Measurements from ENCODE around the gene KLHL29. TPM values are rescaled to one million over a fixed set of nuclear protein-coding genes. Genes with fewer than 3 reads are reported as not detected.

KLHL29 gene
- total and polyA plus RNA-seq, 2 experiments from 2014 or later, result 1.5 to 6.5 TPM

DNA sequence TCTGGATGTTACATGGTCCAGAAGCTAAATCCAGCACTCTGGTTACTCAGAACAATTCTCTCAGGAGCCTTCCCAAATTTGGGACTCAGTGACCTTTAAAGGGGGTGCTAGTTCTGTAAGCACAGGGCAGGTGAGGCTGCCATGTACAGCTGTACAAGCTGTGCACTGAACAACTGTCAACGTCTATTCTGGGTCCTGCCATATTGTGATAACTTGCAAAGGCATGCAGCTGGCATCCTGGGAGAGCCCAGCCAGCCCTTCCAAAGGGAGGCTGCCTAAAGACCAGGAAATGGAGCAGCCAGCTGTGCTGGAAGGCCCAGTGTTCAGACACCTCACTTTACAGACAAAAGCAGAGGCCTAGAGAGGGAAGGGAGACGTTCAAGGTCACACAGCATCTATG, 204.8 kb downstream of the KLHL29 start:
- Mint-ChIP-seq H3K36me3 (ENCODE audit: low read depth) (no peaks in the 10 kb centered on the region), H3K27me3 (ENCODE audit: insufficient read depth, low read depth, poor library complexity) (no peaks in the 10 kb centered on the region), H3K27ac (no peak overlapping the region), H3K4me1 (peaks cover 13% of the 10 kb centered on the region), H3K4me3 (no peak overlapping the region), H3K9me3 (no peaks in the 10 kb centered on the region)
- Histone ChIP-seq H3K27me3 (ENCODE audit: insufficient read depth) (no peaks in the 10 kb centered on the region), H3K4me1 (ENCODE audit: insufficient read depth) (no peaks in the 10 kb centered on the region), H3K36me3 (ENCODE audit: insufficient read depth) (no peaks in the 10 kb centered on the region), H3K4me2 (no peak overlapping the region), H3F3A (replicated peaks; ENCODE audit: low read depth) (no peaks in the 10 kb centered on the region), H3K79me2 (replicated peaks; ENCODE audit: insufficient read depth) (no peaks in the 10 kb centered on the region), H3K27ac (ENCODE audit: low read depth) (no peak overlapping the region), H3K4me3 (no peak overlapping the region), H2AFZ (no peak overlapping the region), H3K9me2 (ENCODE audit: insufficient read depth) (no peaks in the 10 kb centered on the region), H4K20me1 (replicated peaks; ENCODE audit: insufficient read depth) (no peaks in the 10 kb centered on the region)
- DNase-seq (ENCODE audit: low spot score) (no peak), ATAC-seq (no peak)
- TF ChIP-seq EZH2phosphoT487 (IDR thresholded peaks at IDR 0.05; ENCODE audit: unreplicated experiment), result no peak
- TF ChIP-seq EZH2 (IDR thresholded peaks at IDR 0.05; ENCODE audit: low read depth, unreplicated experiment), result no peak
- TF ChIP-seq STAT1 (IDR thresholded peaks at IDR 0.05; ENCODE audit: unreplicated experiment), result no peak
- TF ChIP-seq, protein P1, sequence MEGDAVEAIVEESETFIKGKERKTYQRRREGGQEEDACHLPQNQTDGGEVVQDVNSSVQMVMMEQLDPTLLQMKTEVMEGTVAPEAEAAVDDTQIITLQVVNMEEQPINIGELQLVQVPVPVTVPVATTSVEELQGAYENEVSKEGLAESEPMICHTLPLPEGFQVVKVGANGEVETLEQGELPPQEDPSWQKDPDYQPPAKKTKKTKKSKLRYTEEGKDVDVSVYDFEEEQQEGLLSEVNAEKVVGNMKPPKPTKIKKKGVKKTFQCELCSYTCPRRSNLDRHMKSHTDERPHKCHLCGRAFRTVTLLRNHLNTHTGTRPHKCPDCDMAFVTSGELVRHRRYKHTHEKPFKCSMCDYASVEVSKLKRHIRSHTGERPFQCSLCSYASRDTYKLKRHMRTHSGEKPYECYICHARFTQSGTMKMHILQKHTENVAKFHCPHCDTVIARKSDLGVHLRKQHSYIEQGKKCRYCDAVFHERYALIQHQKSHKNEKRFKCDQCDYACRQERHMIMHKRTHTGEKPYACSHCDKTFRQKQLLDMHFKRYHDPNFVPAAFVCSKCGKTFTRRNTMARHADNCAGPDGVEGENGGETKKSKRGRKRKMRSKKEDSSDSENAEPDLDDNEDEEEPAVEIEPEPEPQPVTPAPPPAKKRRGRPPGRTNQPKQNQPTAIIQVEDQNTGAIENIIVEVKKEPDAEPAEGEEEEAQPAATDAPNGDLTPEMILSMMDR (conservative IDR thresholded peaks at IDR 0.05; ENCODE audit: low read depth in 2 of 2), result no peak
- no peak for TF ChIP-seq POLR2AphosphoS5 (IDR thresholded peaks at IDR 0.05; ENCODE audit: low read depth)
- TF ChIP-seq ZNF114 (CRISPR knock-in tag; IDR thresholded peaks at IDR 0.05), result no peak
- TF ChIP-seq, protein P2, sequence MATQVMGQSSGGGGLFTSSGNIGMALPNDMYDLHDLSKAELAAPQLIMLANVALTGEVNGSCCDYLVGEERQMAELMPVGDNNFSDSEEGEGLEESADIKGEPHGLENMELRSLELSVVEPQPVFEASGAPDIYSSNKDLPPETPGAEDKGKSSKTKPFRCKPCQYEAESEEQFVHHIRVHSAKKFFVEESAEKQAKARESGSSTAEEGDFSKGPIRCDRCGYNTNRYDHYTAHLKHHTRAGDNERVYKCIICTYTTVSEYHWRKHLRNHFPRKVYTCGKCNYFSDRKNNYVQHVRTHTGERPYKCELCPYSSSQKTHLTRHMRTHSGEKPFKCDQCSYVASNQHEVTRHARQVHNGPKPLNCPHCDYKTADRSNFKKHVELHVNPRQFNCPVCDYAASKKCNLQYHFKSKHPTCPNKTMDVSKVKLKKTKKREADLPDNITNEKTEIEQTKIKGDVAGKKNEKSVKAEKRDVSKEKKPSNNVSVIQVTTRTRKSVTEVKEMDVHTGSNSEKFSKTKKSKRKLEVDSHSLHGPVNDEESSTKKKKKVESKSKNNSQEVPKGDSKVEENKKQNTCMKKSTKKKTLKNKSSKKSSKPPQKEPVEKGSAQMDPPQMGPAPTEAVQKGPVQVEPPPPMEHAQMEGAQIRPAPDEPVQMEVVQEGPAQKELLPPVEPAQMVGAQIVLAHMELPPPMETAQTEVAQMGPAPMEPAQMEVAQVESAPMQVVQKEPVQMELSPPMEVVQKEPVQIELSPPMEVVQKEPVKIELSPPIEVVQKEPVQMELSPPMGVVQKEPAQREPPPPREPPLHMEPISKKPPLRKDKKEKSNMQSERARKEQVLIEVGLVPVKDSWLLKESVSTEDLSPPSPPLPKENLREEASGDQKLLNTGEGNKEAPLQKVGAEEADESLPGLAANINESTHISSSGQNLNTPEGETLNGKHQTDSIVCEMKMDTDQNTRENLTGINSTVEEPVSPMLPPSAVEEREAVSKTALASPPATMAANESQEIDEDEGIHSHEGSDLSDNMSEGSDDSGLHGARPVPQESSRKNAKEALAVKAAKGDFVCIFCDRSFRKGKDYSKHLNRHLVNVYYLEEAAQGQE (IDR thresholded peaks at IDR 0.05; ENCODE audit: unreplicated experiment), result no peak
- no peak for TF ChIP-seq NANOG (IDR thresholded peaks at IDR 0.05; ENCODE audit: borderline replicate concordance)
- no peak for TF ChIP-seq CREB1 (CRISPR knock-in tag; IDR thresholded peaks at IDR 0.05; ENCODE audit: low read depth)
- TF ChIP-seq, protein P3, sequence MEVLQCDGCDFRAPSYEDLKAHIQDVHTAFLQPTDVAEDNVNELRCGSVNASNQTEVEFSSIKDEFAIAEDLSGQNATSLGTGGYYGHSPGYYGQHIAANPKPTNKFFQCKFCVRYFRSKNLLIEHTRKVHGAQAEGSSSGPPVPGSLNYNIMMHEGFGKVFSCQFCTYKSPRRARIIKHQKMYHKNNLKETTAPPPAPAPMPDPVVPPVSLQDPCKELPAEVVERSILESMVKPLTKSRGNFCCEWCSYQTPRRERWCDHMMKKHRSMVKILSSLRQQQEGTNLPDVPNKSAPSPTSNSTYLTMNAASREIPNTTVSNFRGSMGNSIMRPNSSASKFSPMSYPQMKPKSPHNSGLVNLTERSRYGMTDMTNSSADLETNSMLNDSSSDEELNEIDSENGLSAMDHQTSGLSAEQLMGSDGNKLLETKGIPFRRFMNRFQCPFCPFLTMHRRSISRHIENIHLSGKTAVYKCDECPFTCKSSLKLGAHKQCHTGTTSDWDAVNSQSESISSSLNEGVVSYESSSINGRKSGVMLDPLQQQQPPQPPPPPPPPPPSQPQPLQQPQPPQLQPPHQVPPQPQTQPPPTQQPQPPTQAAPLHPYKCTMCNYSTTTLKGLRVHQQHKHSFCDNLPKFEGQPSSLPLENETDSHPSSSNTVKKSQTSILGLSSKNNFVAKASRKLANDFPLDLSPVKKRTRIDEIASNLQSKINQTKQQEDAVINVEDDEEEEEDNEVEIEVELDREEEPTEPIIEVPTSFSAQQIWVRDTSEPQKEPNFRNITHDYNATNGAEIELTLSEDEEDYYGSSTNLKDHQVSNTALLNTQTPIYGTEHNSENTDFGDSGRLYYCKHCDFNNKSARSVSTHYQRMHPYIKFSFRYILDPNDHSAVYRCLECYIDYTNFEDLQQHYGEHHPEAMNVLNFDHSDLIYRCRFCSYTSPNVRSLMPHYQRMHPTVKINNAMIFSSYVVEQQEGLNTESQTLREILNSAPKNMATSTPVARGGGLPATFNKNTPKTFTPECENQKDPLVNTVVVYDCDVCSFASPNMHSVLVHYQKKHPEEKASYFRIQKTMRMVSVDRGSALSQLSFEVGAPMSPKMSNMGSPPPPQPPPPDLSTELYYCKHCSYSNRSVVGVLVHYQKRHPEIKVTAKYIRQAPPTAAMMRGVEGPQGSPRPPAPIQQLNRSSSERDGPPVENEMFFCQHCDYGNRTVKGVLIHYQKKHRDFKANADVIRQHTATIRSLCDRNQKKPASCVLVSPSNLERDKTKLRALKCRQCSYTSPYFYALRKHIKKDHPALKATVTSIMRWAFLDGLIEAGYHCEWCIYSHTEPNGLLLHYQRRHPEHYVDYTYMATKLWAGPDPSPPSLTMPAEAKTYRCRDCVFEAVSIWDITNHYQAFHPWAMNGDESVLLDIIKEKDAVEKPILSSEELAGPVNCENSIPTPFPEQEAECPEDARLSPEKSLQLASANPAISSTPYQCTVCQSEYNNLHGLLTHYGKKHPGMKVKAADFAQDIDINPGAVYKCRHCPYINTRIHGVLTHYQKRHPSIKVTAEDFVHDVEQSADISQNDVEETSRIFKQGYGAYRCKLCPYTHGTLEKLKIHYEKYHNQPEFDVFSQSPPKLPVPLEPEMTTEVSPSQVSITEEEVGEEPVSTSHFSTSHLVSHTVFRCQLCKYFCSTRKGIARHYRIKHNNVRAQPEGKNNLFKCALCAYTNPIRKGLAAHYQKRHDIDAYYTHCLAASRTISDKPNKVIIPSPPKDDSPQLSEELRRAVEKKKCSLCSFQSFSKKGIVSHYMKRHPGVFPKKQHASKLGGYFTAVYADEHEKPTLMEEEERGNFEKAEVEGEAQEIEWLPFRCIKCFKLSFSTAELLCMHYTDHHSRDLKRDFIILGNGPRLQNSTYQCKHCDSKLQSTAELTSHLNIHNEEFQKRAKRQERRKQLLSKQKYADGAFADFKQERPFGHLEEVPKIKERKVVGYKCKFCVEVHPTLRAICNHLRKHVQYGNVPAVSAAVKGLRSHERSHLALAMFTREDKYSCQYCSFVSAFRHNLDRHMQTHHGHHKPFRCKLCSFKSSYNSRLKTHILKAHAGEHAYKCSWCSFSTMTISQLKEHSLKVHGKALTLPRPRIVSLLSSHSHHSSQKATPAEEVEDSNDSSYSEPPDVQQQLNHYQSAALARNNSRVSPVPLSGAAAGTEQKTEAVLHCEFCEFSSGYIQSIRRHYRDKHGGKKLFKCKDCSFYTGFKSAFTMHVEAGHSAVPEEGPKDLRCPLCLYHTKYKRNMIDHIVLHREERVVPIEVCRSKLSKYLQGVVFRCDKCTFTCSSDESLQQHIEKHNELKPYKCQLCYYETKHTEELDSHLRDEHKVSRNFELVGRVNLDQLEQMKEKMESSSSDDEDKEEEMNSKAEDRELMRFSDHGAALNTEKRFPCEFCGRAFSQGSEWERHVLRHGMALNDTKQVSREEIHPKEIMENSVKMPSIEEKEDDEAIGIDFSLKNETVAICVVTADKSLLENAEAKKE (CRISPR knock-in tag; IDR thresholded peaks at IDR 0.05), result no peak
- no peak for TF ChIP-seq JUNB (IDR thresholded peaks at IDR 0.05; ENCODE audit: unreplicated experiment)
- TF ChIP-seq ZNF331 (CRISPR knock-in tag; IDR thresholded peaks at IDR 0.05; ENCODE audit: low read depth), result no peak
- TF ChIP-seq, protein P4, sequence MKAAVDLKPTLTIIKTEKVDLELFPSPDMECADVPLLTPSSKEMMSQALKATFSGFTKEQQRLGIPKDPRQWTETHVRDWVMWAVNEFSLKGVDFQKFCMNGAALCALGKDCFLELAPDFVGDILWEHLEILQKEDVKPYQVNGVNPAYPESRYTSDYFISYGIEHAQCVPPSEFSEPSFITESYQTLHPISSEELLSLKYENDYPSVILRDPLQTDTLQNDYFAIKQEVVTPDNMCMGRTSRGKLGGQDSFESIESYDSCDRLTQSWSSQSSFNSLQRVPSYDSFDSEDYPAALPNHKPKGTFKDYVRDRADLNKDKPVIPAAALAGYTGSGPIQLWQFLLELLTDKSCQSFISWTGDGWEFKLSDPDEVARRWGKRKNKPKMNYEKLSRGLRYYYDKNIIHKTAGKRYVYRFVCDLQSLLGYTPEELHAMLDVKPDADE (IDR thresholded peaks at IDR 0.05), result no peak
